HG02840 (cell line): ENCODE data around the gene C4B.
"Not testable (repeated sequence)": the region's sequence is repeated elsewhere in the genome, so short reads cannot be mapped to it uniquely, and the experiment has no call there.

ENCODE experiments used
- ATAC-seq: cut with Tn5 transposase; IDR thresholded peaks from one replicate; pipeline ENCODE4 v1.9.1; 2021; ENCODE audit warnings: mild to moderate bottlenecking, moderate library complexity, moderate number of reproducible peaks; ENCODE audit not compliant: unreplicated experiment, low FRiP score

C4B gene

DNA sequence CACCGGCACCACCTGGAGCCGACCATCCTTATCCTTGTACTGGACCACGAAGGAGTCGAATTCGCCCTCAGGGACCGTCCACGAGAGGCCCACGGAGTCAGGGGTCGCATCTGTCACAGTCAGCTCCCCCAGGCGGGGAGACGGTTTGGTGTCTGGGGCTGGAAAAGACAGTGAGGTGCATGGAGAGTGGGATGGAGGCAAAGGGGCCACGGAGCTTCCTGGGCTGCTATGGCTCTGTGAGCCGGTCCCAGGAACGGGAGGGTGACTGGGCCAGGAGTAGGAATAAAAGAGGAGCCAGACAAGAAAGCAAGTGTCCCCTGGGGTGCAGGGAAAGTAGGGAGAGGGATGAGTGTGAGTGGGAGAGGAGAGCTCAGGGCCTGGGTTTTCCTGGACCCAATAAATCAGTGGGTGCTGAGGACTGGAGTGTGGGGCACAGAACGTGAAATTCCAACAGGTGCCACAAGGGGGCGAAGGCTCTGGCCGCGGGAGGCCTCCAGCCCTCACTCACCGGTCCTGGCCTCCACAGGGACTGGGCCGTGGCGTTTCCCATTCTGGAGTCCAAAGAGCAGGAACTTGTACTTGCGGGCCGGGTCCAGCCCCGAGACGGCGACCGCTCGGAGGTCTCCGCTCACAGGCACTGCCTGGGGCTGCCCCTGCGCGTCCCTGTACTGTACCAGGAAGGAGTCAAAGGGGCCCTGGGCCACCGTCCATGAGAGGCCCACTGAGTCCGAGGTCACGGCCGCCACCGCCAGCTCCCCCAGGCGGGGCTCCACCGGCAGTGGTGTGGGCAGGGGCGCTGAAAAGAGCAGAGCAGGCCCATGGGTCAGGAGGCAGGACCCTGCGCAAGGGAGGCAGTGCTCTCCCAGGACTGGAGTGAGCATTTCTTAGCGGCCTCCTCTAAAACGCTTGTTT lies 33.5 kb downstream of the C4B start:
- no peak for ATAC-seq

DNA sequence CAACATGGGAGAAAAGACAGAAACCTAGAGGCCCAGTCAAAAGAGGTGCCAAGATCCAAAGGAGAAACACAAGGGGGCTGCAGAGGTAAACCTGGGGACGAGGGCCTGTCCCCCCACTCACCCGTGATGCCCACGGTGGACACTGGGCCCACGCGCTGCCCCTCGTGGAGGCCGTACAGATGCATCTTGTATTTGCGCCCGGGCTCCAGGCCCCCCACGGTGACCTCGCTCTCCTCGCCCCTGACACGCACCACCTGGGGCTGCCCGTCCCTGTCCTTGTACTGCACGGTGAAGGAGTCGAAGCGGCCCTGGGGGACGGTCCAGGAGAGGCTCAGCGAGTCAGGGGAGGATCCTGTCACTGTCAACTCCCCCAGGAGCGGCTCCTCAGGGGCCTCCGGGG lies 34.6 kb downstream of the C4B start:
- ATAC-seq: not testable (repeated sequence)

DNA sequence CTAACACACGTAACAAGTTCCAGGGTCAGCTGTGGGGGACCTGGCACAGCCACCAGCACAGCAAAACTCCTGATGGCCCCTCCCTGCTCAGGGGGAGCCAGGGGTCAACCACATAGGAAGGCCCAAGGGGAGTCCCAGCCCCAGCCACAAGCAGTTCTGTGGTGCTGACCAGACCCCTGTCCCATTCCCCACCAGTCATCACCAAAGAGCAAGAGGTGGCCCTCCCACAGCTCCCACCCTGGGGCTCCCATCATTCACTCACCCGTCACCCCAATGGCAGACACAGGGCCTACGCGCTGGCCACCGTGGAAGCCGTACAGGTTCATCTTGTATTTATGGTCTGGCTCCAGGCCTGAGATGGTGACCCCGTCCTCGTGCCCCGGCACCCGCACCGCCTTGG lies 35.1 kb downstream of the C4B start:
- not testable (repeated sequence) for ATAC-seq

DNA sequence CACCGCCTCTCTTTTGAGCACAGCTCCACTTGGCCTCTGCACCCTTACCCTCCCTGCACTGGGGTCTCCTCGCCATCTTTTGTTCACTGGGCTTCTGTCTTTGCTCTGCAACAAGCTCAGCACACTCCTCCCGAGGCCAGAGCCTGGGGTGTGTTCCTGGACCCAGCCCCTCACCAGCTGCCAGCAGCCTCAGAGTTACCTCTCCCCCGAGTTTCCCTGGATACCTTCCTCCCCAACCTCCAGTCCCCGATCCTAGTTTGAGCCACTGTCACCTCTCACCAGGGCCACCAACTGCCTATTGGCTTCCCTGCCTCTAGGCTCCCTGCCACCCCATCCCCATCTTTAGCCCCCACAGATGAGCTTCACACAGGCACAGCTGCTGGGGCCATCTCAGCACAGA lies 36.0 kb downstream of the C4B start:
- no peak for ATAC-seq

DNA sequence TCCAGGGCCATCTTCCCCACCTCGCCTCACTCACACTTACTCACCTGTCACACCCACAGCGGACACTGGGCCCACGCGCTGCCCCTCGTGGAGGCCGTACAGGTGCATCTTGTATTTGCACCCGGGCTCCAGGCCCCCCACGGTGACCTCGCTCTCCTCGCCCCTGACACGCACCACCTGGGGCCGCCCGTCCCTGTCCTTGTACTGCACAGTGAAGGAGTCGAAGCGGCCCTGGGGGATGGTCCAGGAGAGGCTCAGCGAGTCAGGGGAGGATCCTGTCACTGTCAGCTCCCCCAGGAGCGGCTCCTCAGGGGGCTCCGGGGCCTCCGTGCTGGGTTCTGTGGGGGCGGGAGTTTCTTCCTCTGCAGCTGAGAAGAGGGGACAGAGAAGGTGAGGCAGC lies 38.0 kb downstream of the C4B start:
- ATAC-seq: not testable (repeated sequence)

DNA sequence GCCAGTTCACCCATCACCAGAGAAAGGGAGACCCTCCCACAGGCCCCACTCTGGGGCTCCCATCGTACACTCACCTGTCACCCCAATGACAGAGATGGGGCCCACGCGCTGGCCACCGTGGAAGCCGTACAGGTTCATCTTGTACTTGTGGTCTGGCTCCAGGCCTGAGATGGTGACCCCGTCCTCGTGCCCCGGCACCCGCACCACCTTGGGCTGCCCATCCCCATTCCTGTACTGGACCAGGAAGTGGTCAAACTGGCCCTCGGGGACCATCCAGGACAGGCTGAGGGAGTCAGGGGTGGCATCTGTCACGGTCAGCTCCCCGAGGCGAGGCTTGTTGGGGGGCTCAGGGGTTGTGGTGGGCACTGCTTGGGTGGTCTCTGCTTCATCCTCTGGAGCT lies 38.7 kb downstream of the C4B start:
- ATAC-seq: not testable (repeated sequence)

DNA sequence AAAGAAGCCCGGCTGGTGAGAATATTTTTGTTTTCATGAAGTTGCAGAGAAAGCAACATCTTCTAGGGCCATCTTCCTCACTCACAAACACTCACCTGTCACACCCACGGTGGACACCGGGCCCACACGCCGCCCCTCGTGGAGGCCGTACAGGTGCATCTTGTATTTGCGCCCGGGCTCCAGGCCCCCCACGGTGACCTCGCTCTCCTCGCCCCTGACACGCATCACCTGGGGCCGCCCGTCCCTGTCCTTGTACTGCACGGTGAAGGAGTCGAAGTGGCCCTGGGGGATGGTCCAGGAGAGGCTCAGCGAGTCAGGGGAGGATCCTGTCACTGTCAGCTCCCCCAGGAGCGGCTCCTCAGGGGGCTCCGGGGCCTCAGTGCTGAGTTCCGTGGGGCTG lies 41.2 kb downstream of the C4B start:
- ATAC-seq: not testable (repeated sequence)

DNA sequence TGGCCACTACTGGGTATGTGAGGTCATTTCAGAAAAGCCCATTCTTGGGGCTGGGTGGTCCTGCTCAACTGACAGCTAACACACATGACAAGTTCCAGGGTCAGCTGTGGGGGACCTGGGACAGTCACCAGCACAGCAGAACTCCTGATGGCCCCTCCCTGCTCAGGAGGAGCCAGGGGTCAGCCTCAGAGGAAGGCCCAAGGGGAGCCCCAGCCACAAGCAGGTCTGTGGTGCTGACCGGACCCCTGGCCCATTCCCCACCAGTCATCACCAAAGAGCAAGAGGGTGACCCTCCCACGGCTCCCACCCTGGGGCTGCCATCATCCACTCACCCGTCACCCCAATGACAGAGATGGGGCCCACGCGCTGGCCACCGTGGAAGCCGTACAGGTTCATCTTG lies 41.7 kb downstream of the C4B start:
- no peak for ATAC-seq

DNA sequence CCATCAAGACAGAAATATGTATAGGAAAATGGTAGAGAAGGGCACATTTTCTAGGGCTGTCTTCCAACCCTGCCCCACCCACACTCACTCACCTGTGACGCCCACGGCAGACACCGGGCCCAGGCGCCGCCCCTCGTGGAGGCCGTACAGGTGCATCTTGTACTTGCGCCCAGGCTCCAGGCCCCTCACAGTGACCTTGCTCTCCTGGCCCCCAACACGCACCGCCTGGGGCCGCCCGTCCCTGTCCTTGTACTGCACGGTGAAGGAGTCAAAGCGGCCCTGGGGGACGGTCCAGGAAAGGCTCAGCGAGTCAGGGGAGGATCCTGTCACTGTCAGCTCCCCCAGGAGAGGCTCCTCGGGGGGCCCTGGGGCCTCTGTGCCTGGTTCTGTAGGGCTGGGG lies 43.4 kb downstream of the C4B start:
- ATAC-seq: no peak

DNA sequence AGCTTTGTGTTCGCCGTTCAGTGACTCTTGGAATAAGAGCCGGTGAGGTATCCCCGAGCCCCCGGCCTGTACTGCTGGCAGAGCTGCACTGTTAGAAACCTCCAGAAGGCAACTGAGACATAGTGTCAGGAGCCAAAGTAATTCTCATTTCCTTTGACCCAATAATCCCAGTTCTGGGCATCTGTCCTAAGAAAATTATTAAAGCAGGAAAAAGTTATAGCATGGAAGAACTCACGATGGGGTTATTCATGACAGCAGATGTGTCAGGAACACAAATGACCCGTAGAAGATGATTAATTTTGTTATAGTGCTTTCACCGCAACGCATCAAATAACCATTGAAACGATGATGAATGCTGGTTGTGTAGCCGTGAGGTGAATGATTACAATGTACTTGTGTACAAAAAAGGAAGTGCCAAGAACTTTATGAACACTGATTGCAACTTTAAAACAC lies 43.9 kb downstream of the C4B start:
- ATAC-seq: no peak

DNA sequence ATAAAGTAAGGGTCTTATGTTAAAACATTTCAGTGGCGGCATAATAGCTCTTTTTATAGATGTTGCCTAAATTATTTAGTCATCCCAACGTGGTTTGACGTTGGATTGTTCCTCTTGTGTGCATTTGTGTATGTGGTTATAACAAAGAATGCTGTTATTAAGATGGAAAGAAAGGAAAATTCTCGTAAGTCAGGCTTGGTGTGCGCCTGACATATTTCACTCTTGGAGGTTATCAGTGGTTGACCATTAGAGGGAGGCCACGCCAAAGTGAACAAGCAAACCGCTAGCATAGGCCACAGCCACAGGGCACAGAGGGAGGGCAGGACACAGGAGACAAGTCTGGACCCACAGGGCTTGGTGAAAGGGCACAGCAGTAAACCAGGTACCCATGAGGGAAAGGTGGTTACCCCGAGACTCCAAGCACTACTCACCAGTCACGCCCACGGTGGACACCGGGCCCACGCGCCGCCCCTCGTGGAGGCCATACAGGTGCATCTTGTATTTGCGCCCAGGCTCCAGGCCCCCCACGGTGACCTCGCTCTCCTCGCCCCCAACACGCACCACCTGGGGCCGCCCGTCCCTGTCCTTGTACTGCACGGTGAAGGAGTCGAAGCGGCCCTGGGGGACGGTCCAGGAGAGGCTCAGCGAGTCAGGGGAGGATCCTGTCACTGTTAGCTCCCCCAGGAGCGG lies 46.5 kb downstream of the C4B start:
- ATAC-seq: no peak

DNA sequence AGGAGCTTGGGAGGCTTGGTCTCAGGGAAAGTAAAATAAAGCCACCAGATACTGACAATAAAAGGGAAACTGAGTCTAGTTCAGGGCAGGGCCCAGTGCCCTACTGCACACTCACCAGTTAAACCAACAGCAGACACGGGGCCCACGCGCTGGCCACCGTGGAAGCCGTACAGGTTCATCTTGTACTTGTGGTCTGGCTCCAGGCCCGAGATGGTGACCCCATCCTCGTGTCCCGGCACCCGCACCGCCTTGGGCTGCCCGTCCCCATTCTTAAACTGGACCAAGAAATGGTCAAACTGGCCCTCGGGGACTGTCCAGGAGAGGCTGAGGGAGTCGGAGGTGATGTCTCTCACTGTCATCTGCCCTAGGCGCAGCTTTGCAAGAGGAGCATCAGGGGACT lies 50.1 kb downstream of the C4B start:
- ATAC-seq: no peak

DNA sequence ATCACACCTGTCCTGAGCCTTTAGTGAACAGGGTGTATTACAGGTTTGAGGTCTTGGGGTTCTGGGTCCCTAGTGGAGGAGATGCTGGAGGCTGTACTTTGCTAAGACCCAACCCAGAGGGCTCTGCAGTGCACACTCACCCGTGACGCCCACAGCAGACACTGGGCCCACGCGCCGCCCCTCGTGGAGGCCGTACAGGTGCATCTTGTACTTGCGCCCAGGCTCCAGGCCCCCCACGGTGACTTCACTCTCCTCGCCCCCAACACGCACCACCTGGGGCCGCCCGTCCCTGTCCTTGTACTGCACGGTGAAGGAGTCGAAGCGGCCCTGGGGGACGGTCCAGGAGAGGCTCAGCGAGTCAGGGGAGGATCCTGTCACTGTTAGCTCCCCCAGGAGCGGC lies 52.9 kb downstream of the C4B start:
- not testable (repeated sequence) for ATAC-seq

DNA sequence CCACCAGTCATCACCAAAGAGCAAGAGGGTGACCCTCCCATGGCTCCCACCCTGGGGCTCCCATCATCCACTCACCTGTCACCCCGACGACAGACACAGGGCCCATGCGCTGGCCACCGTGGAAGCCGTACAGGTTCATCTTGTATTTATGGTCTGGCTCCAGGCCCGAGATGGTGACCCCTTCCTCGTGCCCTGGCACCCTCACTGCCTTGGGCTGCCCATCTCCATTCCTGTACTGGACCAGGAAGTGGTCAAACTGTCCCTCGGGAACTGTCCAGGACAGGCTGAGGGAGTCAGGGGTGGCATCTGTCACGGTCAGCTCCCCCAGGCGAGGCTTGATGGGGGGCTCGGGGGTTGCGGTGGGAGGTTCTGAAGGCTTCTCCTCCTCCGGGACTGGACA lies 53.7 kb downstream of the C4B start:
- ATAC-seq: not testable (repeated sequence)

DNA sequence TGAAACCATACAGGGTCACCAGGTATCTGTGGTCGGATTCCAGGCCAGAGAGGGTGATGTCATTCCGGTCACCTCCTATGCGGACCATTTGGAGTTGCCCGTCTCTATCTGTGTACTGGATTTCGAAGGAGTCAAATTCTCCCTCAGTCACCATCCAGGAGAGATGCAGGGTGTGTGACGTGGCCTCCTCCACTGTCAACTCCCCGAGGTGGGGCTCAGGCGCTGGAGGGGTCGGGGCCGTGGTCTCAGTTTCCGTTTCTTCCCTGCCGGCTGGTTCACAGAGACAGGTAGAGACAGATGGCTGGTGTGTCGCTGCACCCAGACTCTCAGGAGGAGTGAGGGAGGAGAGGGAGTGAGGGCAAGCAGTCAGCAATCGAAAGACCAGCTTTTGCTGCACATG lies 54.3 kb downstream of the C4B start:
- ATAC-seq: no peak

DNA sequence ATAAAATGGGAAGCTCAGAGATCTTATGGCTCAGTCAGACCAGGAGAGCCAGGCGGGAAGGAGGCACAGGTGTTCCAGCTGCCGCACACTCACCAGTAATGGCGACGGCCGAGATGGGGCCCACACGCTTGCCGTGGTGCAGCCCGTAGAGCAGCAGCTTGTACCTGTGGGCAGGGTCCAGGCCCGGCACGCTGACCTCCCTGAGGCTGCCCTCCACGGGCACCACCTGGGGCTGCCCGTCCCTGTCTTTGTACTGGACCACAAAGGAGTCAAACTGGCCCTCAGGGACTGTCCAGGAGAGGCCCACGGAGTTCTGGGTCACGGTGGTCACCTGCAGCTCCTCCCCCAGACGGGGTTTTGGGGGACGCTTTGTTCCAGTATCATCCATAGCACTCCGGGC lies 54.9 kb downstream of the C4B start:
- no peak for ATAC-seq

DNA sequence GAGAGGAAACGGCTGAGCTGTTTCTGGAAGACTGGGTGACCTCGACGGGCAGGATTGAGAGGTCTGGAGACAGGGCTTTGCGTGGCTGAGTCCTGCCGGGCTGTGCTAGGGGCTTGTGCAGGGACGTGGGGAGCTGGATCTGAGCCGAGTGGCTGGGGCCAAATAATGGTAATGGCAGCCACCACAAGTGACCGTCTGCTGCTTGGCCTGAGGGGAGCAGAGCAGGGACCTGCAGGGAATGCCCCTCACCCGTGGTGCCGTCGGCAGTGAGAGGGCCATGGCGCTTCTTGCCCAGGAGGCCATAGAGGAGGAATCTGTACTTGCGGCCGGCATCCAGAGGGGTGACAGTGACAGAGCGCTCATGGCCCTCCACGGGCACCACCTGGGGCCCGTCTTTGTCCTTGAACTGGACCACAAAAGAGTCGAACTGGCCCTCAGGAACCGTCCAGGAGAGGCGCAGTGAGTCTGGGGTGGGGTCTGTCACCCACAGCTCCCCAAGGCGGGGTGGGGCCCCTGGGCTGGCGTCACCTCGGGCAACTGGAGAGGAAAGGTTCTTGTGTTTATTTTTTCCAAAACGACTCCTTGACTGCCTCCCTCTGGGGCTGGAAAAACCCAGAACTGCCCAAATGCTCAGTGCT lies 55.4 kb downstream of the C4B start:
- no peak for ATAC-seq

DNA sequence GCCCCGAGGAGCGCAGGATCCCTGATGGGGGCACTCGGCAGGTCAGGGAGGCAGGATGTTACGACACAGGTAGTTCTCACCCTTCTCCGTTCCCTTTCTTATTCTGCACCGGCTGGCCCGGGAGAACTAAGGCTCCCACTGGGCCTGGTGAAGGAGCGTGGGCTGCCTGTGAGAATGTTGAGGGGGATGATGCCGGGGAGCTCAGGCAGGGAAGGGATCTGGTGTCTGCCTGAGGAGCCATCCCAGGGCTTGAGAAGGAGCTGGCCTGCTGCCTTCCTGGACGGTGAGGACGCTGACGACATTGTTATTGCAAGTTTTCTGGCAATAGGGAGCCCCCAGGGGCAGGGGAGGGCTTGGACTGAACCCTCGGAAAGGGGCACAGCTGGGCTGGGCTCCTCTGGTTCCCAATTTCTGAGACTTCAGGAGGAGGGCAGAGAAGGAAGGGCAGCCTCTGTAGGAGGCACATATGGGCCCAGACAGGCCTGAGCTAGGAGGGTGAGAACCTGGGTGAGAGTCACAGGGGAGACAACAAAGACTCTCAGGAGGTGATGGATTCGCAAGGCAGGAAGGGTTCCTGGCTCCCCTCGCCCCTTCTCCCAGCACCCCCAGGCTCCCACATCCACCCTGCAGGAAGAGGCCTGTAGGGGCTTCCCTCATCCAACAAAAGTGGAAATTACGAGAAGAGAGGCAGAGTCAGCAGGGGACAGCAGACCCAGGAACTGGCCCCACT lies 56.4 kb downstream of the C4B start:
- ATAC-seq: no peak

DNA sequence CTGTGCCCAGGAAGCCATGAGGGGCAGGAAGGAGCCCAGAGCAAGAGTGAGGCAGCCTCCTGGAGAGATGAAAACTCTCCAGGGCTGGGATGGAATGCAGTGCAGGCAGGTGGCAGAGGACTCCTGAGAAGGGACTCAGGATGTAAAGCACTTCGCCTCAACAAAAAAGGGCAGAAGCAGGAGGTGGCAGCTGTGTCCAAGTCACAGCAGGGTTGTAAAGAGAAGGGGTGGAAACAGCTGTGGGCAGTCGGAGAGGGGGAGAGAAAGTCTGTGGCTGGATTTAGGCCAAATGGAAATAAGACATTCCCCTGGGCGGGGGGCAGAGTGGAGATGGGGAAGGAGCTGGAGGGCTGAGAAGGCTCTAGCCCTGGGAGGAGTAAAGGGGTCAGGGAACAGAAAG lies 58.5 kb downstream of the C4B start:
- ATAC-seq: no peak

DNA sequence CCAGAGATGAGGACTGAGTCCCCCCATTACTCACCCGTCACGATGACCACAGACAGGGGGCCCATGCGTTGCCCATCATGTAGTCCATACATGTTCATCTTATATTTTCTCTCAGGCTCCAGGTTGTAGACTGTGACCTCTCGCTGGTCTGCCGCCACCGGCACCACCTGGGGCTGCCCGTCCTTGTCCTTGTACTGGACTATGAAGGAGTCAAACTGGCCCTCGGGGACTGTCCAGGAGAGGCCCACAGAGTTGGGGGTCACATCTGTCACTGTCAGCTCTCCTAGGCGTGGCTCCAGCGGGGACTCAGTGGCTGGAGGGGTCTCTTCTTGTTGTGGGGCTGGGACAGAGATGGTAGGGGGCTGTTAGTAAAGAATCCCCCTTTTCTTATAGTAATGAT lies 59.0 kb downstream of the C4B start:
- ATAC-seq: no peak
